Keratinocyte (primary cell): ENCODE results near the gene TIAM2. TPM values are rescaled to one million over a fixed set of nuclear protein-coding genes. Genes with fewer than 3 reads are reported as not detected.

Experiments
- DNase-seq: peaks from one replicate; pipeline ENCODE4 v3.0.0-alpha.2; 2011; ENCODE audit warnings: low read depth, missing footprints, low spot score
- FAIRE-seq: peaks from 2 replicates; lab custom pipeline; 2011; peaks lifted over from hg19 to GRCh38; lab: Jason Lieb, UNC
- H2AFZ ChIP-seq: 2 replicates; pipeline ENCODE4 v1.6.0; 2012; ENCODE audit warnings: low read length, control low read depth, inconsistent platforms; ENCODE audit not compliant: control insufficient read depth
- H3K27ac ChIP-seq: 2 replicates; pipeline ENCODE4 v1.5.1; 2011; ENCODE audit warnings: low read length; ENCODE audit not compliant: control insufficient read depth, insufficient read depth
- H3K27me3 ChIP-seq: 3 replicates; pipeline ENCODE4 v1.6.0; 2011; ENCODE audit warnings: low read length; ENCODE audit not compliant: control insufficient read depth, insufficient read depth; ENCODE audit errors: extremely low read depth
- H3K36me3 ChIP-seq, 2 experiments: 2 replicates in 1 of 2; 3 replicates in 1 of 2; pipeline ENCODE4 v1.5.1; 2011; ENCODE audit warnings: low read length in 2 of 2, mild to moderate bottlenecking in 1 of 2; ENCODE audit not compliant: control insufficient read depth in 2 of 2, insufficient read depth in 2 of 2; ENCODE audit errors: extremely low read depth in 1 of 2
- H3K4me1 ChIP-seq: 3 replicates; pipeline ENCODE4 v1.5.1; 2011; ENCODE audit warnings: low read length; ENCODE audit not compliant: control insufficient read depth, insufficient read depth; ENCODE audit errors: extremely low read depth
- H3K4me2 ChIP-seq: 3 replicates; pipeline ENCODE4 v1.6.0; 2011; ENCODE audit warnings: low read depth, low read length; ENCODE audit not compliant: control insufficient read depth, insufficient read depth; ENCODE audit errors: extremely low read depth
- H3K4me3 ChIP-seq, 3 experiments: fragments of 200-600 bp in 1 of 3; sonication (generic) in 1 of 3; 2 replicates in 2 of 3; 3 replicates in 1 of 3; pipeline ENCODE4 v1.5.1; 2011 to 2016; ENCODE audit warnings: low read length in 3 of 3, mild to moderate bottlenecking in 3 of 3, control low read depth in 2 of 3, inconsistent platforms in 1 of 3, low read depth in 1 of 3, mixed read lengths in 1 of 3, mixed run types in 1 of 3, moderate library complexity in 1 of 3; ENCODE audit not compliant: control insufficient read depth in 2 of 3, insufficient read depth in 2 of 3; ENCODE audit errors: extremely low read depth in 1 of 3
- H3K79me2 ChIP-seq: 2 replicates; pipeline ENCODE4 v1.6.0; 2012; ENCODE audit warnings: low read length; ENCODE audit not compliant: control insufficient read depth, insufficient read depth
- H3K9ac ChIP-seq: 3 replicates; pipeline ENCODE4 v1.6.0; 2011; ENCODE audit warnings: low read length; ENCODE audit not compliant: control insufficient read depth, insufficient read depth; ENCODE audit errors: extremely low read depth
- H3K9me1 ChIP-seq: 3 replicates; pipeline ENCODE4 v1.6.0; 2011; ENCODE audit warnings: low read length; ENCODE audit not compliant: control insufficient read depth, insufficient read depth; ENCODE audit errors: extremely low read depth
- H3K9me3 ChIP-seq: 2 replicates; pipeline ENCODE4 v1.5.1; 2012; ENCODE audit warnings: low read depth, low read length; ENCODE audit not compliant: control insufficient read depth
- H4K20me1 ChIP-seq: 3 replicates; pipeline ENCODE4 v1.6.0; 2011; ENCODE audit warnings: low read length; ENCODE audit not compliant: control insufficient read depth, insufficient read depth; ENCODE audit errors: extremely low read depth
- CTCF ChIP-seq, 3 experiments: IDR thresholded peaks in 1 of 3; conservative IDR thresholded peaks in 1 of 3; optimal IDR thresholded peaks in 1 of 3; 2 replicates in 2 of 3; 3 replicates in 1 of 3; pipeline versions ENCODE3 to v1.5.1; 2011; ENCODE audit warnings: low read length in 3 of 3, mild to moderate bottlenecking in 3 of 3, moderate library complexity in 2 of 3, control low read depth in 1 of 3, inconsistent platforms in 1 of 3; ENCODE audit not compliant: insufficient read depth in 2 of 3; ENCODE audit errors: extremely low read depth in 1 of 3
- EZH2 ChIP-seq: IDR thresholded peaks from one replicate; pipeline ENCODE4 v1.6.1; 2012; ENCODE audit warnings: inconsistent platforms, mild to moderate bottlenecking, low read length, moderate library complexity
- dilution Hi-C: fragments of 300-500 bp; cut with MboI; formaldehyde crosslinking; loops from one replicate; pipeline ENCODE4 v1.7.0; 2020; ENCODE audit warnings: low sequenced_read_pairs; ENCODE audit not compliant: extremely low pct_ligation_motif_present
- polyA plus RNA-seq, 5 experiments: library from polyadenylated mRNA; depleted of rRNA in 3 of 5; stranded (reverse) in 3 of 5; stranded (forward) in 1 of 5; unstranded in 1 of 5; fragments of >200 nt; gene quantifications; 1 replicate in 1 of 5; 2 replicates in 3 of 5; 3 replicates in 1 of 5; pipeline versions ENCODE4 v1.2.1 to v1.2.3, GENCODE V29; 2011 to 2012; ENCODE audit warnings: missing spikeins in 2 of 5, low read depth in 1 of 5, low replicate concordance in 1 of 5

Gene TIAM2
- polyA plus RNA-seq, 1 donor (not counting 4 experiments of a cell fraction or from before 2014, with no cell fraction given), result 4.0 TPM

- peak overlapping the region; percentile 34 for H3K9ac ChIP-seq
- peak overlapping the region; percentile 78 for H3K4me2 ChIP-seq
- H4K20me1 ChIP-seq, result no peaks in the 10 kb centered on the region
- dilution Hi-C loops, result no loop called here
- no peaks in the 10 kb centered on the region for H3K27me3 ChIP-seq
- H3K36me3 ChIP-seq, result no peaks in the 10 kb centered on the region
- no peaks in the 10 kb centered on the region for H3K79me2 ChIP-seq
- H3K9me1 ChIP-seq, result no peaks in the 10 kb centered on the region
- H3K4me1 ChIP-seq, result peaks cover 25% of the 10 kb centered on the region
- FAIRE-seq, result no peak
- DNase-seq, result peak; percentile 49
- peak overlapping the region in 1 of 3 experiments; percentile 38 for H3K4me3 ChIP-seq
- H2AFZ ChIP-seq, result peak overlapping the region; percentile 79
- peak overlapping the region; percentile 60 for H3K27ac ChIP-seq
- TF ChIP-seq CTCF (optimal IDR thresholded peaks at IDR 0.05 in 1 of 3, IDR thresholded peaks at IDR 0.05 in 1 of 3, conservative IDR thresholded peaks at IDR 0.05 in 1 of 3; ENCODE audit: extremely low read depth in 1 of 3, insufficient read depth in 2 of 3, low read length in 3 of 3) (no peak), EZH2 (no peak)
- H3K9me3 ChIP-seq, result no peaks in the 10 kb centered on the region
Measured at GRCh38 chr6:155213611-155214372, 218.7 kb downstream of the TIAM2 start.

GRCh38 chr6:155215906-155216305, 220.8 kb downstream of the TIAM2 start:
- no peaks in the 10 kb centered on the region for H3K79me2 ChIP-seq
- H3K4me1 ChIP-seq, result peaks cover 33% of the 10 kb centered on the region
- H2AFZ ChIP-seq, result no peak overlapping the region
- dilution Hi-C loops, result no loop called here
- H4K20me1 ChIP-seq, result no peaks in the 10 kb centered on the region
- H3K27ac ChIP-seq, result no peak overlapping the region
- no peaks in the 10 kb centered on the region for H3K27me3 ChIP-seq
- no peak overlapping the region for H3K4me3 ChIP-seq
- no peak overlapping the region for H3K9ac ChIP-seq
- no peaks in the 10 kb centered on the region for H3K9me1 ChIP-seq
- no peaks in the 10 kb centered on the region for H3K9me3 ChIP-seq
- no peak for TF ChIP-seq EZH2
- no peak for TF ChIP-seq CTCF (optimal IDR thresholded peaks at IDR 0.05 in 1 of 3, IDR thresholded peaks at IDR 0.05 in 1 of 3, conservative IDR thresholded peaks at IDR 0.05 in 1 of 3; ENCODE audit: extremely low read depth in 1 of 3, insufficient read depth in 2 of 3, low read length in 3 of 3)
- FAIRE-seq, result no peak
- H3K4me2 ChIP-seq, result no peak overlapping the region
- no peak for DNase-seq
- H3K36me3 ChIP-seq, result no peaks in the 10 kb centered on the region
